Measurements from ENCODE around the gene CCDC192. TPM values are rescaled to one million over a fixed set of nuclear protein-coding genes. Genes with fewer than 3 reads are reported as not detected.

Gene CCDC192
- polyA plus RNA-seq, 1 donor from 2014 or later, result not detected

GRCh38 chr5:127849408-127849807 is 146.2 kb downstream of the CCDC192 start:
- H3F3A ChIP-seq (ENCODE audit: insufficient read depth, low read length, poor library complexity, severe bottlenecking), result no peaks in the 10 kb centered on the region
- H3K9ac ChIP-seq (ENCODE audit: low read length), result no peak overlapping the region
- H4K20me1 ChIP-seq (ENCODE audit: insufficient read depth), result no peaks in the 10 kb centered on the region
- no peak for TF ChIP-seq CTCF (IDR thresholded peaks at IDR 0.05; ENCODE audit: poor library complexity, severe bottlenecking)
- no peak for TF ChIP-seq REST (IDR thresholded peaks at IDR 0.05; ENCODE audit: borderline replicate concordance)
- no peak overlapping the region for H3K4me3 ChIP-seq (ENCODE audit: low read length)
- H3K79me2 ChIP-seq (replicated peaks; ENCODE audit: insufficient read depth, low read length), result no peaks in the 10 kb centered on the region
- no peak overlapping the region for H3K4me2 ChIP-seq (ENCODE audit: low read length)
- no peaks in the 10 kb centered on the region for H3K36me3 ChIP-seq (ENCODE audit: insufficient read depth, low read length)
- H3K9me3 ChIP-seq (ENCODE audit: low read length), result no peaks in the 10 kb centered on the region
- no peak overlapping the region for H2AFZ ChIP-seq (ENCODE audit: low read depth, low read length)
- no peaks in the 10 kb centered on the region for H3K27me3 ChIP-seq (ENCODE audit: insufficient read depth, low read depth, low read length)
- H3K9me2 ChIP-seq (ENCODE audit: insufficient read depth, low read length), result no peaks in the 10 kb centered on the region
- H3K27ac ChIP-seq (ENCODE audit: low read length), result no peak overlapping the region

- H3K4me2 ChIP-seq (ENCODE audit: low read length), result no peak overlapping the region
- H3K4me3 ChIP-seq (ENCODE audit: low read length), result no peak overlapping the region
- TF ChIP-seq MXI1 (conservative IDR thresholded peaks at IDR 0.05; ENCODE audit: poor library complexity, severe bottlenecking) (no peak), EZH2 (IDR thresholded peaks at IDR 0.05; ENCODE audit: borderline replicate concordance, insufficient read depth, low read length, poor library complexity, severe bottlenecking) (no peak), RAD21 (conservative IDR thresholded peaks at IDR 0.05) (no peak), REST (IDR thresholded peaks at IDR 0.05; ENCODE audit: borderline replicate concordance) (no peak), EP300 (conservative IDR thresholded peaks at IDR 0.05; ENCODE audit: poor library complexity, severe bottlenecking) (no peak), POLR2AphosphoS5 (IDR thresholded peaks at IDR 0.05) (no peak)
- H3F3A ChIP-seq (ENCODE audit: insufficient read depth, low read length, poor library complexity, severe bottlenecking), result no peaks in the 10 kb centered on the region
- no peak overlapping the region for H2AFZ ChIP-seq (ENCODE audit: low read depth, low read length)
- no peaks in the 10 kb centered on the region for H3K27me3 ChIP-seq (ENCODE audit: insufficient read depth, low read depth, low read length)
- no peak overlapping the region for H3K27ac ChIP-seq (ENCODE audit: low read length)
- no peak overlapping the region for H3K9ac ChIP-seq (ENCODE audit: low read length)
- no peaks in the 10 kb centered on the region for H3K79me2 ChIP-seq (replicated peaks; ENCODE audit: insufficient read depth, low read length)
- no peaks in the 10 kb centered on the region for H3K36me3 ChIP-seq (ENCODE audit: insufficient read depth, low read length)
- H3K9me2 ChIP-seq (ENCODE audit: insufficient read depth, low read length), result no peaks in the 10 kb centered on the region
- H3K9me3 ChIP-seq (ENCODE audit: low read length), result no peaks in the 10 kb centered on the region
- no peaks in the 10 kb centered on the region for H4K20me1 ChIP-seq (ENCODE audit: insufficient read depth)
These were observed 146.7 kb downstream of the CCDC192 start for GRCh38 chr5:127849891-127850290.

Data from neural cell (in vitro differentiated cells).